ENCODE results near the gene SF3A2. TPM values are rescaled to one million over a fixed set of nuclear protein-coding genes. Genes with fewer than 3 reads are reported as not detected.

SF3A2 gene
- total and polyA plus RNA-seq, 2 donors (not counting 1 experiment from before 2014, with no cell fraction given) = 98.2 to 140 TPM

DNA sequence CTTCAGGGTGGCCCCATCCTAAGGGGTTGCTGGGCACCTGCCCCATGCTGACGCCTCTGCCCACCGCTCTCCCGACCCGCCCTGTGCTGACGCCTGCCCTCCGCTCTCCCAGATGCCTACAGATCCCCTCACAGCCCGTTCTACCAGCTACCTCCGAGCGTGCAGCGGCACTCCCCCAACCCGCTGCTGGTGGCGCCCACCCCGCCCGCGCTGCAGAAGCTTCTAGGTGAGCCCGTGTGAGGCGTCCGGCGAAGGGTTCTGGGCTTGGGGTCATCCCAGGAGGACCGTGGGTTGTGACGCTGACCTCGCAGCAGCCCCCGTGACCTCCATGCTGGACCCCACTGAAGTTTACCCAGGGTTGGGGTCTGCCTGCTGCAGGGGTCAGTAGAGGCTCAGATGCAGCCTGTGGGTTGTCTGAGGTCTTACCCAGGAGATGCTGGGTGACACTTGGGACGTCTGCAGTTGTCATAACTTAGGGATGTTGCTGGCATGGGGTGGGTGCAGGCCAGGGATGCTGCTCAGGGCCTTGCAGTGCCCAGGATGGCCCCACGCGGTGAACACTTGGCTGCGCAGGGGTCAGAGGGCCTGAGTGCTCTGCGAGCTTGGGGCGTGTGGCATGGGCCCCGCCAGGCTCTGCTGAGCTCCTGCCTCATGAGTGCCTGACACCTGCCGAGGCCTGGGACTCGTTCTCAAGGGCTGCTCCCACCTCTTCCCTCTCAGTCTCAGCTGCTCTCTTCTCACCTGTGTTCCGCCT is 25.5 kb upstream of the SF3A2 start:
- H3K27me3 Mint-ChIP-seq = no peaks in the 10 kb centered on the region
- no peak overlapping the region for H3K27ac Mint-ChIP-seq
- Histone ChIP-seq H3K9ac (ENCODE audit: low read length) (no peak overlapping the region), H3K27ac (ENCODE audit: low read length in 2 of 2) (no peak overlapping the region), H3K9me3 (ENCODE audit: control extremely low read depth in 1 of 3, control insufficient read depth in 2 of 3, insufficient read depth in 1 of 3, low read length in 2 of 3) (no peaks in the 10 kb centered on the region), H3K36me3 (replicated peaks in 1 of 2; ENCODE audit: control extremely low read depth in 1 of 2, control insufficient read depth in 1 of 2, extremely low read depth in 1 of 2, insufficient read depth in 2 of 2, low read length in 1 of 2) (peaks cover 0 to 75% of the 10 kb centered on the region in 2 experiments), H4K20me1 (ENCODE audit: control insufficient read depth, insufficient read depth, low read length, poor library complexity, severe bottlenecking) (peaks cover 48% of the 10 kb centered on the region), H3K4me2 (replicated peaks; ENCODE audit: low read depth, low read length, poor library complexity, severe bottlenecking) (no peak overlapping the region), H2AFZ (ENCODE audit: insufficient read depth, low read depth, low read length, poor library complexity, severe bottlenecking) (no peak overlapping the region), H3K4me1 (ENCODE audit: control insufficient read depth in 2 of 2, insufficient read depth in 2 of 2, low read length in 2 of 2) (peaks cover 0 to 6% of the 10 kb centered on the region in 2 donors), H3K4me3 (ENCODE audit: control extremely low read depth in 1 of 5, extremely low read depth in 1 of 5, insufficient read depth in 1 of 5, low read depth in 2 of 5, low read length in 4 of 5) (no peak overlapping the region), H3K27me3 (replicated peaks in 1 of 4; ENCODE audit: control extremely low read depth in 1 of 4, control insufficient read depth in 3 of 4, insufficient read depth in 4 of 4, low read length in 3 of 4) (no peaks in the 10 kb centered on the region), H3K79me2 (ENCODE audit: control insufficient read depth, insufficient read depth, low read length) (peaks cover 49% of the 10 kb centered on the region)
- DNase-seq (no peak), ATAC-seq (ENCODE audit: low read depth) (no peak)
- WGBS (ENCODE audit: insufficient coverage) = over 99% methylated on average over 33 of the region's 33 CpGs
- peaks cover 7% of the 10 kb centered on the region for H3K4me1 Mint-ChIP-seq
- no peaks in the 10 kb centered on the region for H3K9me3 Mint-ChIP-seq (ENCODE audit: insufficient read depth)
- intact Hi-C loops (cut with micrococcal nuclease) = no loop called here
- CTCF ChIA-PET = no interaction called here
- TF ChIP-seq, protein P1, sequence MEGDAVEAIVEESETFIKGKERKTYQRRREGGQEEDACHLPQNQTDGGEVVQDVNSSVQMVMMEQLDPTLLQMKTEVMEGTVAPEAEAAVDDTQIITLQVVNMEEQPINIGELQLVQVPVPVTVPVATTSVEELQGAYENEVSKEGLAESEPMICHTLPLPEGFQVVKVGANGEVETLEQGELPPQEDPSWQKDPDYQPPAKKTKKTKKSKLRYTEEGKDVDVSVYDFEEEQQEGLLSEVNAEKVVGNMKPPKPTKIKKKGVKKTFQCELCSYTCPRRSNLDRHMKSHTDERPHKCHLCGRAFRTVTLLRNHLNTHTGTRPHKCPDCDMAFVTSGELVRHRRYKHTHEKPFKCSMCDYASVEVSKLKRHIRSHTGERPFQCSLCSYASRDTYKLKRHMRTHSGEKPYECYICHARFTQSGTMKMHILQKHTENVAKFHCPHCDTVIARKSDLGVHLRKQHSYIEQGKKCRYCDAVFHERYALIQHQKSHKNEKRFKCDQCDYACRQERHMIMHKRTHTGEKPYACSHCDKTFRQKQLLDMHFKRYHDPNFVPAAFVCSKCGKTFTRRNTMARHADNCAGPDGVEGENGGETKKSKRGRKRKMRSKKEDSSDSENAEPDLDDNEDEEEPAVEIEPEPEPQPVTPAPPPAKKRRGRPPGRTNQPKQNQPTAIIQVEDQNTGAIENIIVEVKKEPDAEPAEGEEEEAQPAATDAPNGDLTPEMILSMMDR (IDR thresholded peaks at IDR 0.05) = no peak
- TF ChIP-seq EZH2 (IDR thresholded peaks at IDR 0.05; ENCODE audit: borderline replicate concordance, insufficient read depth, low read depth, low read length, poor library complexity, severe bottlenecking) = no peak
- POLR2A ChIA-PET = interaction anchor here (0.6 kb wide), 1 partner anchor 37 kb away, joined by 3 read pairs; no protein-coding TSS in a partner anchor
- no peak overlapping the region for H3K4me3 Mint-ChIP-seq
